ENCODE data around the gene ETS1. TPM values are rescaled to one million over a fixed set of nuclear protein-coding genes. Genes with fewer than 3 reads are reported as not detected.

Gene ETS1
- polyA plus RNA-seq, 1 experiment, result 32.3 TPM

GRCh38 chr11:128420951-128421350 is 166.4 kb downstream of the ETS1 start:
- Histone ChIP-seq H3K4me3 (ENCODE audit: low read depth, low read length) (no peak overlapping the region), H3K27me3 (ENCODE audit: control insufficient read depth, insufficient read depth, low read length) (no peaks in the 10 kb centered on the region), H3K27ac (ENCODE audit: low read depth, low read length) (peak overlapping the region; percentile 88), H3K9me3 (ENCODE audit: control insufficient read depth, insufficient read depth, low read length) (no peaks in the 10 kb centered on the region; the same call in 1 of the 2 replicates)
- CTCF ChIA-PET, result interaction anchor here (0.7 to 1.3 kb wide), 3 partner anchors 14 to 214 kb away, joined by 3 to 4 read pairs (median 3); no protein-coding TSS in a partner anchor
- POLR2A ChIA-PET, result interaction anchor here (0.5 kb wide), 1 partner anchor 101 kb away, joined by 5 read pairs; no protein-coding TSS in a partner anchor
- TF ChIP-seq CTCF (IDR thresholded peaks at IDR 0.05; ENCODE audit: low read depth, low read length), result no peak
- DNase-seq (ENCODE audit: low read depth, low spot score), result peak; percentile 91

- POLR2A ChIA-PET, result no interaction called here
- DNase-seq (ENCODE audit: low read depth, low spot score), result no peak
- Histone ChIP-seq H3K27ac (ENCODE audit: low read depth, low read length) (peak overlapping the region; percentile 73), H3K9me3 (ENCODE audit: control insufficient read depth, insufficient read depth, low read length) (no peaks in the 10 kb centered on the region; the same call in 1 of the 2 replicates), H3K27me3 (ENCODE audit: control insufficient read depth, insufficient read depth, low read length) (no peaks in the 10 kb centered on the region), H3K4me3 (ENCODE audit: low read depth, low read length) (no peak overlapping the region)
- CTCF ChIA-PET, result interaction anchor here (0.5 to 1.3 kb wide), 5 partner anchors 18 to 248 kb away, joined by 3 to 5 read pairs (median 3); no protein-coding TSS in a partner anchor
- TF ChIP-seq CTCF (IDR thresholded peaks at IDR 0.05; ENCODE audit: low read depth, low read length), result no peak
Measured at GRCh38 chr11:128420265-128420664, 167.1 kb downstream of the ETS1 start.

- H3K9me3 ChIP-seq (ENCODE audit: control insufficient read depth, insufficient read depth, low read length), result no peaks in the 10 kb centered on the region; the same call in 1 of the 2 replicates
- H3K4me3 ChIP-seq (ENCODE audit: low read depth, low read length), result no peak overlapping the region
- H3K27me3 ChIP-seq (ENCODE audit: control insufficient read depth, insufficient read depth, low read length), result no peaks in the 10 kb centered on the region
- DNase-seq (ENCODE audit: low read depth, low spot score), result no peak
- TF ChIP-seq CTCF (IDR thresholded peaks at IDR 0.05; ENCODE audit: low read depth, low read length), result no peak
- POLR2A ChIA-PET, result no interaction called here
- CTCF ChIA-PET, result interaction anchor here (1.1 to 1.7 kb wide), 3 partner anchors 96 to 262 kb away, joined by 3 to 5 read pairs (median 5); no protein-coding TSS in a partner anchor
- H3K27ac ChIP-seq (ENCODE audit: low read depth, low read length), result no peak overlapping the region
Measured at GRCh38 chr11:128419012-128419767, 168.2 kb downstream of the ETS1 start.

GRCh38 chr11:128417607-128418324 is 169.6 kb downstream of the ETS1 start:
- Histone ChIP-seq H3K27me3 (ENCODE audit: control insufficient read depth, insufficient read depth, low read length) (no peaks in the 10 kb centered on the region), H3K27ac (ENCODE audit: low read depth, low read length) (no peak overlapping the region), H3K9me3 (ENCODE audit: control insufficient read depth, insufficient read depth, low read length) (no peaks in the 10 kb centered on the region; the same call in 1 of the 2 replicates), H3K4me3 (ENCODE audit: low read depth, low read length) (no peak overlapping the region)
- CTCF ChIA-PET, result interaction anchor here (0.8 to 1.1 kb wide), 4 partner anchors 8 to 260 kb away, joined by 3 to 5 read pairs (median 4); no protein-coding TSS in a partner anchor
- DNase-seq (ENCODE audit: low read depth, low spot score), result peak; percentile 69
- POLR2A ChIA-PET, result interaction anchor here (0.6 to 0.9 kb wide), 3 partner anchors 12 to 94 kb away, joined by 3 read pairs; no protein-coding TSS in a partner anchor
- TF ChIP-seq CTCF (IDR thresholded peaks at IDR 0.05; ENCODE audit: low read depth, low read length), result no peak

Measured in AG04450 (cell line).